RCC 7860 (cell line): ENCODE measurements around the gene TMEM54.

Source experiments
- DNase-seq: peaks from one replicate; pipeline ENCODE4 v3.0.0-alpha.2; 2015; ENCODE audit warnings: low spot score
- FAIRE-seq: peaks from 2 replicates; lab custom pipeline; 2012; peaks lifted over from hg19 to GRCh38; lab: Jason Lieb, UNC

Gene TMEM54

DNA sequence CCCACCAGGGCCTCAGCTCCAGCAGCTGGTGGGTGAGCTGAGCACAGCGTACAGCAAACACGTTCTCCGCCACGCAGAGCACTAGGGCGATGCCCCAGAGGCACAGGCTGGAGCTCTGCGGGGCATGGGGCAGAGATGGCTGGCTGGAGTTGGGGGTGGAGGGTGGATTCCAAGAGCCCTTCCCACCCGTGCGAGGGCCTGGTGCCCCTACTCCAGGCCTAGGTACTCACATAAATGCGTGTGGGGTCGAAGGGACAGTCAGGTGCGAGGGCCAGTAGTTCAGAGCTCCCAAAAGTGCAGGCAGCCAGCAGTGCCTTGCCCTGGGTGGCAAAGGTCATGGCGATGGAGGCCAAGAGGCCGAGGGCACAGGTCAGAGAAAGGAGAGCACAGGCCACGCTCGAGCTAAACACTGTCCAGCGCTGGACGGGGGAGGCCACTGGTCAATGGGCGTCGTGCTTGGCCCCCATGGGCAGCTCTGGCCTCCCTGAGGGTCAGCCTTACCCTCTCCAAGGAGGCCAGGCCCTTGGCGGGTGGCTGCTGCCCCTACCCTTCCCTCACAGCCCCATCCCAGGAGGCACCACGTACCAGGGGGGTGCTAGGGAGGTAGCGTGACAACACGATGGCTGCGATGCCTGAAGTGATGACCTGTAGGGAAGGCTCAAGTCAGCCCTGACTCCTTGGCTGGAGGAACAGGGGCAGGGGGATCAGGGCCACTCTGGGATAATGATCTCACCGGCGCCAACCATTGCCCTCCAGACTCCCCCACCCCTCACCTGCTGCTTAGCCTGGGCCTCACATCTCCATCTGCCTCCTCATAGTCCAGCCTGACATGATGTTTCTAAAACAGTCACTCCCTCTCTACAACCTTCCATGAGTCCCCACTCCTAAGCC is 5.6 kb downstream of the TMEM54 start:
- no peak for DNase-seq
- FAIRE-seq, result no peak

DNA sequence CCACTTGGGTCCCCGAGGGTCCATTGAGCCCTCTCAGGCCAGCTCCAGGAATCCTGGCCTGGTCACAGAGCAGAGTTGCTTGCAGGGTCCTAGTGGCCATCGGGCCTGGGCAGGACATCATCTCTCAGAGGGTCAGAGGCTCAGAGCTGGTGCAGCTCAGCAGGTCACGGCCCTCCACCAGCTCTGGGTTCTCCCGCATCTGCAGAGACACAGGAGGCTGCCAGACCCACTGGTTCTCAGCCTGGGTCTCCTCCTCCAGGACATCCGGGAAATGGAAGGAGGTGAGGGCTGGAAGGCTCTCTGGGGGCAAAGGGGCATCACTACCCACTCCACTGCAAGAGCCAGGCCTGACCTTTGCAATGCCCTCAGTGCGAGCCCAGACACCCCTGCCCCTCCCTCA is 6.5 kb downstream of the TMEM54 start:
- DNase-seq (no peak), FAIRE-seq (no peak)

GRCh38 chr1:32894019-32894600 is 7.1 kb downstream of the TMEM54 start:
- DNase-seq (no peak), FAIRE-seq (no peak)

GRCh38 chr1:32893198-32894018 is 7.8 kb downstream of the TMEM54 start:
- DNase-seq (no peak), FAIRE-seq (no peak)

GRCh38 chr1:32892368-32893197 is 8.6 kb downstream of the TMEM54 start:
- DNase-seq, result no peak
- no peak for FAIRE-seq

DNA sequence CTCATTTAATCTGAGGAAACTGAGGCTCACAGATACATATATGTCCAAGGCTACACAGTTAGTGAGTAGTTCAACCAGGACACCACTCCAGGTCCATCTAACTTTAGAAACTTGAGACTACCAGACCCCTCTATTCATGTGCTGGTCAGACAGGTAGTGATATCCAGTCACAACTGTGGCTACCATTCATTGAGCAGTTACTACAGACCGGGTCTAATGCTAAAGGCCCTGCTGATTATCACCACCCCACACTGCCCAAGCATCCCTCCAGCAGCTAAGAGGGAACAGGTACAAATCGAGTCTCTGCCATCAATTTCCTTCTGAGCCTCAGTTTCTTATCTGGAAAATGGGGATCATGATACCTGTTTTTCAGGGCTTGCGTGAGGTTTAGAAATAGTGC is 9.6 kb downstream of the TMEM54 start:
- DNase-seq (no peak), FAIRE-seq (no peak)

- FAIRE-seq (no peak), DNase-seq (no peak)
Observed at GRCh38 chr1:32891241-32891570, 10.0 kb downstream of the TMEM54 start.

- DNase-seq (no peak), FAIRE-seq (no peak)
Observed at GRCh38 chr1:32890516-32891240, 10.5 kb downstream of the TMEM54 start.

DNA sequence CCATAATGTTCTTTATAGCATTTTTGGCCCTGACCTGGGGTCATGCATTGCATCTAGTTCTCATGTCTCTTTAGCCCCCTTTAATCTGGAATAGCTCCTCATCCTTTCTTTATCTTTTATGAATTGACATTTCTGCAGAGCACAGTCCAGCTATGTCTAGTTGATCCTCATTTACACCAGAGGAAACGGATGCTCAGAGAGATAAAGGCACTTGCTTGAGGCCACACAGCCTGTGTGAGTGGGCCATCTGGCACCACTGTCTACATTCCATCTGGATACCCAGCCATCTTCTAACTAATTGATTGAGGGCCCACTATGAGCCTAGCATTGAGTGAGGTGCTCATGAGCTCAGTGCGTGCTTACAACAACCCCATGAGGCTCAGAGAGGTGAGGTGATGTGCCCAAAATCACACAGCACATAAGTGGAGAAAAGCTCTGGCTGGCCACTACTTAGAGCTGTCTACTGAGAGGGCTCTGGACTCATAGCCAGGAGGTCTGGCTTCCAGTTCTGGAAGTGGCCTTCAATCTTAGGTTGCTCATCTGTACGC is 11.4 kb downstream of the TMEM54 start:
- FAIRE-seq (no peak), DNase-seq (no peak)

DNA sequence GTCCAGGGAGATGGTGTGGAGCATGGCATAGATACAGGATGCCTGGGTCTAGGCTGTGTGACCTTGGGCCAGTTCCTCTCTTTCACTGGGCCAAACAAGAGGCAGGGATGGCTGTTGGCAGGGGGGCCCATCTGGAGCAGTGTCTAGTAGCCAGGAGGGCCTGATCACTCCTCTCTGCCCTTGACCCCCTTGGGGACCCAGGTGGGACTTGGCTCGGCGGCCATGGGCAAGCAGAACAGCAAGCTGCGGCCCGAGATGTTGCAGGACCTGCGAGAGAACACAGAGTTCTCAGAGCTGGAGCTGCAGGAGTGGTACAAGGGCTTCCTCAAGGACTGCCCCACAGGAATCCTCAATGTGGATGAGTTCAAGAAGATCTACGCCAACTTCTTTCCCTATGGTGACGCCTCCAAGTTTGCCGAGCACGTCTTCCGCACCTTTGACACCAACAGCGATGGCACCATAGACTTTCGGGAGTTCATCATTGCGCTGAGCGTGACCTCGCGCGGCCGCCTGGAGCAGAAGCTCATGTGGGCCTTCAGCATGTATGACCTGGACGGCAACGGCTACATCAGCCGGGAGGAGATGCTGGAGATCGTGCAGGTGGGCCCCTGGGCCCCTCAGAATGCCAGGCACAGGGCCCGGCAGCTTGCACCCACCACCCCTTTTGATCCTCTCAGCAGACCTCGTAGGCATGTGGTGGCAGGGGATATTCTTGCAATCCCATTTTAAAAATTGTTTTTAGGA is 12.3 kb downstream of the TMEM54 start:
- DNase-seq, result no peak
- no peak for FAIRE-seq

GRCh38 chr1:32888134-32888533 is 13.1 kb downstream of the TMEM54 start:
- DNase-seq (no peak), FAIRE-seq (no peak)

DNA sequence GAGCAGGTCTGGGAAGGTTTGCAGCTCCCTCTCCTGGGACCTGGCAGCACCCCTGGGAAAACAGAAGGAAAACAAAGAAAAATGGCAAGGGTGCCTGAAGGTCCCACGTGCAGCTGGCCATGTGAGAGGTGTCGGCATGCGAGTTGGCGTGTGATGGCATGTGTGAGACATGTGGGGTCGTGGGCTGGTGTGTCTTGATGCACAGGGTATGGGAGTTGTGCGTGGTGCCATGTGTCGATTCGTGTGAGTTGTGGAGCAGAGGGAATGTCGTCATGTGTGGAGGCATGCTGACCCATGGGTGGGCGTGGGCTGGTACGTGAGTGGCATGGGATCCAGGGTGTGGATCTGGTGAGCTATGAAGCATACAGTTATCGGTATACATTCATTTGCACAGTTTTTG is 13.6 kb downstream of the TMEM54 start:
- DNase-seq (no peak), FAIRE-seq (no peak)

DNA sequence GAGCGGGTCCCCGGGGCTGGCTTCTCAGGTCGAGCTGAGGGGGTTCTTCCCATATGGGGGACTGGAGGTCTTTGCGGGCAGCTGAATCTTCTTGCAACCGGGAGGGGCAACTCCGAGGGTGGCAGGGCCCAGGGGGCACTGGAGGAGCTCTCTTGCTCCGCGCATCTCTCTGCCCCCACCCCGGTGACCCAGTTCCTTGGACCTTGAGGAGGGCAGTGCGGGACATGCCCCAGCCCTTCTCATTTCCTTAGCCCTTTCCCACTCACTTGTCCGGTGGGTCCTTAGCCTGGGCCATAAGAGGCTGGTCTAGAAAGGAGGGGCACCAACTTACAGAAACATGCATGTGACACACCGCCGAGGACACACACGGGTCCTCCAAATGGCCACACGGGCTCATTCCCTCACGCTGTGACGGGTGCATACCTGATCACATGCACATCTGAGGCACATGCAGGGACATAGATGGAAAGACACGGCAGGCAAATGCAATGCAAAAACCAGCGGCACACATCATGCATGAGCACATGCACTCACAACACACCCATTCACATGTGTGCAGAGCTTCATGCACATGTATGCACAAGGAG is 14.3 kb downstream of the TMEM54 start:
- DNase-seq, result no peak
- FAIRE-seq, result no peak

DNA sequence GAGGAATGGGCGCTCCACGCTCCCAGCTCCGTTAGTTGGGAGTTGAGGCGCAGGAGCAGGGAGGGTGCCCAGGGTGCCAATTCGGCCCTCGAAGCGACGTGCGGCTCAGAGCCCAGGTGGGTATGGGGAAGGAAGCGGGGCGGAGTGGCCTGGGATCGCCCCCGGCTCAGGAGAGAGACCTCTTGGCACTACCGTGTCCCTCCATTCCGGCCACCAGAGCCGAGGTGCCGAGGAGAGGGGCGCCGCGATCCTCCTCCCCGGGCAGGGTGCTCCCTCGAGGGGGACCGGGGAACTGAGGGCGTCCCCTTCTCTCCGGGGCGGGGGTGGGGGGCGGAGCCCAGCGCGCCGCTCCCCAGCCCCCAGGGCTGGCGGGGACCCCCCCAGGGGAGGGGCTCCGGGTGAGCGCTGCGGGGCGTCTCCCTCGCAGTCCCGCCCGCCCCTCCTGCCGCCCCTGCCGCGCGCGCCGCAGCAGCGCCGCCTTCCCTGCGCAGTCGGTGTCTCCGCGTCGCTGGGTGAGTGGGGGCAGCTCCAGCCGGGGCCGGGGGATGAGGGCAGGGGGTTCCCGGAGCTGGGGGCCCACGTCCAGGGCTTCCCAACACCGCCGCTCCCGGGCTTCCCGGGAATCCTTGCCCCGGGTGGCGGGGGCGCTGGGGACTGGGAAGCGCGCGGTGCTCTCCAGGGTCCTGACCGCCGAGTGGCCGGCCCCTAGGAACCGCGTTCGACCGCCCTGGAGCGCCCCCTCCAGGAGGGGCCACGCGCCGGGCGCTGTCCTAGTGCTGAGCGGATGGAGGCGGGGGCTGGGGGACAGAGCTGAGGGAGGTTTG is 15.0 kb downstream of the TMEM54 start, which contains the start of gene HPCA:
Gene HPCA (plus strand): TSS at position 488 of the 824 bp plus-strand sequence. CDS start 2,408 bp downstream, outside the sequence.
- DNase-seq (no peak), FAIRE-seq (no peak)

- no peak for DNase-seq
- FAIRE-seq, result no peak
Observed at GRCh38 chr1:32885676-32886003, 15.5 kb downstream of the TMEM54 start.

GRCh38 chr1:32884726-32885125 is 16.5 kb downstream of the TMEM54 start:
- FAIRE-seq (no peak), DNase-seq (no peak)

GRCh38 chr1:32884032-32884372 is 17.2 kb downstream of the TMEM54 start:
- DNase-seq, result no peak
- no peak for FAIRE-seq
